ENCODE measurements around the gene SP5. TPM values are rescaled to one million over a fixed set of nuclear protein-coding genes. Genes with fewer than 3 reads are reported as not detected.

The SP5 gene
- total RNA-seq, 2 experiments from 2014 or later = not detected

GRCh38 chr2:170712653-170713542 is 2.2 kb upstream of the SP5 start:
- no peak for DNase-seq
- intact Hi-C loops (cut with micrococcal nuclease) = loop anchor here (5.0 to 10.0 kb wide), 3 partner anchors 306 to 1372 kb away; partner anchors contain the start of gene DLX1
- Mint-ChIP-seq H3K9me3 (no peaks in the 10 kb centered on the region), H3K36me3 (peaks cover under 1% of the 10 kb centered on the region), H3K4me3 (no peak overlapping the region), H3K27ac (no peak overlapping the region), H3K4me1 (ENCODE audit: low read depth) (peaks cover 33% of the 10 kb centered on the region), H3K27me3 (peaks cover 64% of the 10 kb centered on the region)
- ChIA-PET CTCF (interaction anchor here (0.9 to 2.8 kb wide), 9 partner anchors 88 to 344 kb away, joined by 3 to 11 read pairs (median 4); partner anchors contain the start of gene GAD1), POLR2A (no interaction called here)

GRCh38 chr2:170713543-170714380 is 1.4 kb upstream of the SP5 start:
- intact Hi-C loops (cut with micrococcal nuclease) = loop anchor here (5.0 to 10.0 kb wide), 3 partner anchors 306 to 1371 kb away; partner anchors contain the start of gene DLX1
- peak; percentile 15 for DNase-seq
- Mint-ChIP-seq H3K27ac (no peak overlapping the region), H3K27me3 (peaks cover 64% of the 10 kb centered on the region), H3K4me1 (ENCODE audit: low read depth) (peaks cover 37% of the 10 kb centered on the region), H3K4me3 (peak overlapping the region; percentile 35), H3K36me3 (peaks cover 3% of the 10 kb centered on the region), H3K9me3 (no peaks in the 10 kb centered on the region)
- ChIA-PET POLR2A (no interaction called here), CTCF (interaction anchor here (1.2 to 3.1 kb wide), 4 partner anchors 99 to 345 kb away, joined by 3 to 18 read pairs (median 7); no protein-coding TSS in a partner anchor)

- no peak overlapping the region for H3K27ac Mint-ChIP-seq
- peaks cover 69% of the 10 kb centered on the region for H3K27me3 Mint-ChIP-seq
- no peaks in the 10 kb centered on the region for H3K9me3 Mint-ChIP-seq
- peaks cover 37% of the 10 kb centered on the region for H3K4me1 Mint-ChIP-seq (ENCODE audit: low read depth)
- ChIA-PET CTCF (interaction anchor here (2.0 to 3.1 kb wide), 2 partner anchors 101 to 107 kb away, joined by 12 to 18 read pairs; no protein-coding TSS in a partner anchor), POLR2A (interaction anchor here (0.6 kb wide), 1 partner anchor 198 kb away, joined by 3 read pairs; no protein-coding TSS in a partner anchor)
- peak overlapping the region; percentile 69 for H3K4me3 Mint-ChIP-seq
- intact Hi-C loops (cut with micrococcal nuclease) = loop anchor here (1.0 to 10.0 kb wide), 5 partner anchors 58 to 1370 kb away; partner anchors contain the start of genes DLX1, ERICH2 and GAD1
- H3K36me3 Mint-ChIP-seq = peaks cover 3% of the 10 kb centered on the region
- peak; percentile 14 for DNase-seq
Measured at GRCh38 chr2:170714381-170715061, 616 bp upstream of the SP5 start.

DNA sequence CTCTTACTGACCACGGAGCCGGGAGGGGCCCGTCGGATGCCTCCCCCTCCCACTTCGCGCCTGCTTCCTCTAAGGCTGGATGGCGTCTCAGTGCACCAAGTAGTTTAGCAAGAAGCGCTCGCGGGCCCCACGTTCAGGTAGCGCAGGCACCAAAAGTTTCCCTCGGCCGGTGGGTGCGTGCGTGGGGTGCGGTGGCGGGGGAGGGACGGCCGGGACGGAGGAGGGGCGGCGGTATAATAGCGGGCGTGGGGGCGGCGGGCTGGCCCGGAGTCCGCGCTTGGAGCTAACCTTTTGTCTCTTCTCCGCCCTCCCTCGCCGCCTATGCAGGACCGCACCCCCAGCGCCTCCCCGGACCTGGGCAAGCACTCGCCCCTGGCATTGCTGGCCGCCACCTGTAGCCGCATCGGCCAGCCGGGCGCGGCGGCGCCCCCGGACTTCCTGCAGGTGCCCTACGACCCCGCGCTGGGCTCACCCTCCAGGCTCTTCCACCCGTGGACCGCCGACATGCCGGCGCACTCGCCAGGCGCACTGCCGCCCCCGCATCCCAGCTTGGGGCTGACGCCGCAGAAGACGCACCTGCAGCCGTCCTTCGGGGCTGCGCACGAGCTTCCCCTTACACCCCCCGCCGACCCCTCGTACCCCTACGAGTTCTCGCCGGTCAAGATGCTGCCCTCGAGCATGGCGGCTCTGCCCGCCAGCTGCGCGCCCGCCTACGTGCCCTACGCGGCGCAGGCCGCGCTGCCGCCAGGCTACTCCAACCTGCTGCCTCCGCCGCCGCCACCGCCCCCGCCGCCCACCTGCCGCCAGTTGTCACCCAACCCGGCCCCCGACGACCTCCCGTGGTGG is 1.0 kb downstream of the SP5 start:
- DNase-seq = peak; percentile 26
- Mint-ChIP-seq H3K36me3 (peaks cover 3% of the 10 kb centered on the region), H3K4me3 (peak overlapping the region; percentile 69), H3K4me1 (ENCODE audit: low read depth) (peaks cover 37% of the 10 kb centered on the region), H3K27me3 (peaks cover 63% of the 10 kb centered on the region), H3K9me3 (no peaks in the 10 kb centered on the region), H3K27ac (no peak overlapping the region)
- CTCF ChIA-PET = interaction anchor here (0.6 to 3.1 kb wide), 7 partner anchors 37 to 355 kb away, joined by 3 to 18 read pairs (median 4); no protein-coding TSS in a partner anchor
- intact Hi-C loops (cut with micrococcal nuclease) = loop anchor here (1.0 to 10.0 kb wide), 4 partner anchors 56 to 1369 kb away; partner anchors contain the start of genes DLX1, ERICH2 and GAD1
- POLR2A ChIA-PET = no interaction called here

DNA sequence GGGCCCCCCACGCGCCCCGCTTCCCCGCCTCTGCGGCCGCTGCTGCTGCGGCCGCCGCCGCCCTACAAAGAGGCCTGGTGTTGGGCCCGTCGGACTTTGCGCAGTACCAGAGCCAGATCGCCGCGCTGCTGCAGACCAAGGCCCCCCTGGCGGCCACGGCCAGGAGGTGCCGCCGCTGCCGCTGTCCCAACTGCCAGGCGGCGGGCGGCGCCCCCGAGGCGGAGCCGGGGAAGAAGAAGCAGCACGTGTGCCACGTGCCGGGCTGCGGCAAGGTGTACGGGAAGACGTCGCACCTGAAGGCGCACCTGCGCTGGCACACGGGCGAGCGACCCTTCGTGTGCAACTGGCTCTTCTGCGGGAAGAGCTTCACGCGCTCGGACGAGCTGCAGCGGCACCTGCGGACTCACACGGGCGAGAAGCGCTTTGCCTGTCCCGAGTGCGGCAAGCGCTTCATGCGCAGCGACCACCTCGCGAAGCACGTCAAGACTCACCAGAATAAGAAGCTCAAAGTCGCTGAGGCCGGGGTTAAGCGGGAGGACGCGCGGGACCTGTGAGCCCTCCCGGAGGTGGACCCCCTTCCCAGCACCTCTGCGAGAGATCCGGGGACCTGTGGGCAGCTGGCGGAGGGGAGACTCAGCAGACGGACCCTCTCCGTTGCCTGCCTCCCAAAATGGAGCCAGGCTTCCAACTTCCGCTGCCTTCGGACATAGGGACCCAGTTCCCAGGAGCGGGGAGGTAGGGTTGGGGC is 1.9 kb downstream of the SP5 start:
- DNase-seq = peak; percentile 53
- POLR2A ChIA-PET = no interaction called here
- CTCF ChIA-PET = interaction anchor here (0.6 to 3.1 kb wide), 9 partner anchors 38 to 393 kb away, joined by 3 to 18 read pairs (median 5); no protein-coding TSS in a partner anchor
- peak overlapping the region; percentile 29 for H3K4me3 Mint-ChIP-seq
- no peak overlapping the region for H3K27ac Mint-ChIP-seq
- intact Hi-C loops (cut with micrococcal nuclease) = loop anchor here (5.0 to 10.0 kb wide), 3 partner anchors 55 to 1368 kb away; partner anchors contain the start of genes DLX1 and ERICH2
- H3K4me1 Mint-ChIP-seq (ENCODE audit: low read depth) = peaks cover 30% of the 10 kb centered on the region
- peaks cover 3% of the 10 kb centered on the region for H3K36me3 Mint-ChIP-seq
- H3K9me3 Mint-ChIP-seq = no peaks in the 10 kb centered on the region
- H3K27me3 Mint-ChIP-seq = peaks cover 59% of the 10 kb centered on the region

GRCh38 chr2:170717599-170717963 is 2.4 kb downstream of the SP5 start:
- Mint-ChIP-seq H3K9me3 (no peaks in the 10 kb centered on the region), H3K4me1 (ENCODE audit: low read depth) (peaks cover 26% of the 10 kb centered on the region), H3K27me3 (peaks cover 56% of the 10 kb centered on the region), H3K36me3 (peaks cover 3% of the 10 kb centered on the region), H3K27ac (no peak overlapping the region), H3K4me3 (peak overlapping the region; percentile 29)
- no peak for DNase-seq
- ChIA-PET CTCF (interaction anchor here (0.7 to 1.5 kb wide), 4 partner anchors 75 to 393 kb away, joined by 3 to 6 read pairs (median 4); no protein-coding TSS in a partner anchor), POLR2A (no interaction called here)
- intact Hi-C loops (cut with micrococcal nuclease) = loop anchor here (5.0 to 10.0 kb wide), 3 partner anchors 55 to 1367 kb away; partner anchors contain the start of genes DLX1 and ERICH2

GRCh38 chr2:170717991-170718589 is 3.0 kb downstream of the SP5 start:
- H3K36me3 Mint-ChIP-seq = peaks cover 3% of the 10 kb centered on the region
- H3K4me3 Mint-ChIP-seq = no peak overlapping the region
- intact Hi-C loops (cut with micrococcal nuclease) = loop anchor here (5.0 to 10.0 kb wide), 3 partner anchors 54 to 1367 kb away; partner anchors contain the start of genes DLX1 and ERICH2
- peaks cover 22% of the 10 kb centered on the region for H3K4me1 Mint-ChIP-seq (ENCODE audit: low read depth)
- H3K9me3 Mint-ChIP-seq = no peaks in the 10 kb centered on the region
- POLR2A ChIA-PET = no interaction called here
- H3K27ac Mint-ChIP-seq = no peak overlapping the region
- peaks cover 52% of the 10 kb centered on the region for H3K27me3 Mint-ChIP-seq
- no peak for DNase-seq
- CTCF ChIA-PET = interaction anchor here (1.0 to 1.5 kb wide), 3 partner anchors 95 to 394 kb away, joined by 3 to 6 read pairs (median 5); no protein-coding TSS in a partner anchor

DNA sequence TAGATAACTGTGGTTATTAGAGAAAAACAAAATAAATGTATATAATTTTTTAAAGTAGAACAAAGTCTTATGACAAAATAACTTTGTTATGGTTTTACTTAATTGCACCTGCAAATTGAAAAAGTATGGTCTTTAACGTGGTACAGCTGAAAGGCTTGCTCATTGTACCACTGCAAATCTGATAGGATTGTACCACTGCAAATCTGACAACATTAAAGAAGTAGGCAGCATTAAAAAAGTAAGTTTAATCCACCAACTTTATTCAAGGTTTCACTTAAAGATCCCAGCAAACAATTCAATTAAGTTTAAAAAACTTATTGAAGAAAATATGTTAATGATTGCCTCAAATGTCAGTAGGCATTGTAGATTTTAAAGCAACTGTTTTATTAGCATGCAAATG is 4.7 kb downstream of the SP5 start:
- Mint-ChIP-seq H3K27ac (no peak overlapping the region), H3K9me3 (no peaks in the 10 kb centered on the region), H3K4me3 (no peak overlapping the region), H3K36me3 (peaks cover 3% of the 10 kb centered on the region), H3K27me3 (peaks cover 54% of the 10 kb centered on the region), H3K4me1 (ENCODE audit: low read depth) (peaks cover 17% of the 10 kb centered on the region)
- ChIA-PET POLR2A (no interaction called here), CTCF (interaction anchor here (0.6 kb wide), 1 partner anchor 394 kb away, joined by 3 read pairs; no protein-coding TSS in a partner anchor)
- no peak for DNase-seq
- intact Hi-C loops (cut with micrococcal nuclease) = loop anchor here (5.0 to 10.0 kb wide), 3 partner anchors 52 to 1365 kb away; partner anchors contain the start of genes DLX1 and ERICH2

- H3K9me3 Mint-ChIP-seq = no peaks in the 10 kb centered on the region
- no peak overlapping the region for H3K27ac Mint-ChIP-seq
- CTCF ChIA-PET = interaction anchor here (0.8 to 1.3 kb wide), 4 partner anchors 10 to 94 kb away, joined by 3 to 4 read pairs (median 3); no protein-coding TSS in a partner anchor
- intact Hi-C loops (cut with micrococcal nuclease) = no loop called here
- no peak overlapping the region for H3K4me3 Mint-ChIP-seq
- peaks cover 54% of the 10 kb centered on the region for H3K27me3 Mint-ChIP-seq
- POLR2A ChIA-PET = no interaction called here
- peaks cover 3% of the 10 kb centered on the region for H3K36me3 Mint-ChIP-seq
- DNase-seq = no peak
- peaks cover 9% of the 10 kb centered on the region for H3K4me1 Mint-ChIP-seq (ENCODE audit: low read depth)
Measured at GRCh38 chr2:170721678-170722077, 6.5 kb downstream of the SP5 start.

Measured in activated CD4-positive, alpha-beta memory T cell treated with anti-CD3 and anti-CD28 coated beads for 36 hours (primary cell).